ENCODE results near the gene APBB3. TPM values are rescaled to one million over a fixed set of nuclear protein-coding genes. Genes with fewer than 3 reads are reported as not detected.
A peak's percentile ranks its signal among the peaks of the same experiment; 100 is the strongest.

Gene APBB3
- total and polyA plus RNA-seq, 11 donors, result 3.6 to 23.1 (median 11.4) TPM

- peak overlapping the region in 5 of 12 donors; percentile 17 to 91 (median 52) for H3K27ac ChIP-seq
- peaks cover 0 to 7% (median 0%) of the 10 kb centered on the region in 12 donors for H3K4me1 ChIP-seq
- 71 to 81% (median 77%) methylated on average over 4 of the region's 4 CpGs for WGBS, 4 donors
- ATAC-seq, result no peak
- H3K27me3 ChIP-seq, result no peaks in the 10 kb centered on the region
- TF ChIP-seq POLR2A (IDR thresholded peaks at IDR 0.05) (no peak), CTCF (IDR thresholded peaks at IDR 0.05) (no peak)
- no peaks in the 10 kb centered on the region for H3K36me3 ChIP-seq
- no peak for DNase-seq
- H3K9me3 ChIP-seq, result no peaks in the 10 kb centered on the region
- H3K4me3 ChIP-seq, result no peak overlapping the region
- intact Hi-C loops (cut with DNase I), result no loop called here
Measured at GRCh38 chr5:140602147-140602546, 37.7 kb upstream of the APBB3 start.

GRCh38 chr5:140600096-140600495, 35.7 kb upstream of the APBB3 start:
- TF ChIP-seq POLR2A (IDR thresholded peaks at IDR 0.05), result no peak
- TF ChIP-seq CTCF (IDR thresholded peaks at IDR 0.05), result no peak
- H3K36me3 ChIP-seq, result no peaks in the 10 kb centered on the region
- H3K4me3 ChIP-seq, result no peak overlapping the region
- H3K9me3 ChIP-seq, result no peaks in the 10 kb centered on the region
- no peak for ATAC-seq
- H3K4me1 ChIP-seq, result peaks cover 0 to 27% (median 10%) of the 10 kb centered on the region in 12 donors
- H3K27ac ChIP-seq, result no peak overlapping the region
- DNase-seq, result no peak
- H3K27me3 ChIP-seq, result no peaks in the 10 kb centered on the region
- intact Hi-C loops (cut with DNase I), result no loop called here

- no peak overlapping the region for H3K27ac ChIP-seq
- H3K4me1 ChIP-seq, result peaks cover 0 to 38% (median 11%) of the 10 kb centered on the region in 12 donors
- H3K4me3 ChIP-seq, result no peak overlapping the region
- intact Hi-C loops (cut with DNase I), result no loop called here
- 60 to 90% (median 76%) methylated on average over 2 of the region's 2 CpGs for WGBS, 4 donors
- no peak for TF ChIP-seq POLR2A (IDR thresholded peaks at IDR 0.05)
- no peak for TF ChIP-seq CTCF (IDR thresholded peaks at IDR 0.05)
- no peaks in the 10 kb centered on the region for H3K36me3 ChIP-seq
- DNase-seq, result no peak
- H3K27me3 ChIP-seq, result no peaks in the 10 kb centered on the region
- no peaks in the 10 kb centered on the region for H3K9me3 ChIP-seq
- no peak for ATAC-seq
Measured at GRCh38 chr5:140598836-140599235, 34.4 kb upstream of the APBB3 start.

- intact Hi-C loops (cut with DNase I), result no loop called here
- peak overlapping the region in 10 of 12 donors; percentile 16 to 81 (median 36) for H3K27ac ChIP-seq
- ATAC-seq, result peak; percentile 60 to 78 (median 70)
Measured at GRCh38 chr5:140596321-140596741, 31.9 kb upstream of the APBB3 start.

More at GRCh38 chr5:140596321-140596741, 31.9 kb upstream of the APBB3 start:
- Histone ChIP-seq H3K4me1 (peaks cover 0 to 42% (median 11%) of the 10 kb centered on the region in 12 donors), H3K27me3 (no peaks in the 10 kb centered on the region), H3K36me3 (no peaks in the 10 kb centered on the region), H3K9me3 (no peaks in the 10 kb centered on the region), H3K4me3 (no peak overlapping the region)
- peak in 1 of 5 donors; percentile 26 for DNase-seq
- WGBS, 4 donors, result 12 to 22% (median 14%) methylated on average over 1 of the region's 1 CpG
- TF ChIP-seq CTCF (IDR thresholded peaks at IDR 0.05) (no peak), POLR2A (IDR thresholded peaks at IDR 0.05) (no peak)

Data from heart left ventricle (tissue), 16 donors.